AG09319 (cell line): ENCODE results near the gene ART5.

Source experiments
- DNase-seq: peaks from one replicate; pipeline ENCODE4 v3.0.0-alpha.2; 2010; ENCODE audit warnings: low read depth; ENCODE audit errors: extremely low read depth
- TF ChIP-seq, protein P1 (sequence below): IDR thresholded peaks from 2 replicates; pipeline ENCODE4 v1.5.1; 2011; ENCODE audit warnings: low read depth, mild to moderate bottlenecking, inconsistent platforms, low read length, moderate library complexity

ART5 gene

DNA sequence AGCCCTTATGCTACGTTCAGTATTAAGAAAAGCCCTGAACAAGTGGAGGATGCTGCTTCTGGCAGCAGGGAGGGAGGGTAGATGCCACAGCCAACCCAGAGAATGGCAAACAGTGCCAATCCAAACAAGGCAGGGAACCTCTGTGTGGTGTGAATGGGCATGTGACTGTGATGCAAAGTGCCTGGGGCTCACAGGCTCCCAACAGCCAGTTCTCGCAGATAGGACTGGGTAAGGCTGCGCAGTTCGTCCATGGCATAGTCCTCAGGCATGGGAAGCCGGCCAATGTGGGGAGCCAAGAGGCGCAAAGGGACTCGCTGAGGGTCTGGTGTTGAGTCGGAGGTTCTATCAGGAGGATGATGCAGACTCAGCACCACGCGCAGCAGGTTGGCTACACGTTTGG lies 34.2 kb upstream of the ART5 start:
- no peak for DNase-seq
- TF ChIP-seq, protein P1, sequence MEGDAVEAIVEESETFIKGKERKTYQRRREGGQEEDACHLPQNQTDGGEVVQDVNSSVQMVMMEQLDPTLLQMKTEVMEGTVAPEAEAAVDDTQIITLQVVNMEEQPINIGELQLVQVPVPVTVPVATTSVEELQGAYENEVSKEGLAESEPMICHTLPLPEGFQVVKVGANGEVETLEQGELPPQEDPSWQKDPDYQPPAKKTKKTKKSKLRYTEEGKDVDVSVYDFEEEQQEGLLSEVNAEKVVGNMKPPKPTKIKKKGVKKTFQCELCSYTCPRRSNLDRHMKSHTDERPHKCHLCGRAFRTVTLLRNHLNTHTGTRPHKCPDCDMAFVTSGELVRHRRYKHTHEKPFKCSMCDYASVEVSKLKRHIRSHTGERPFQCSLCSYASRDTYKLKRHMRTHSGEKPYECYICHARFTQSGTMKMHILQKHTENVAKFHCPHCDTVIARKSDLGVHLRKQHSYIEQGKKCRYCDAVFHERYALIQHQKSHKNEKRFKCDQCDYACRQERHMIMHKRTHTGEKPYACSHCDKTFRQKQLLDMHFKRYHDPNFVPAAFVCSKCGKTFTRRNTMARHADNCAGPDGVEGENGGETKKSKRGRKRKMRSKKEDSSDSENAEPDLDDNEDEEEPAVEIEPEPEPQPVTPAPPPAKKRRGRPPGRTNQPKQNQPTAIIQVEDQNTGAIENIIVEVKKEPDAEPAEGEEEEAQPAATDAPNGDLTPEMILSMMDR, result no peak

DNA sequence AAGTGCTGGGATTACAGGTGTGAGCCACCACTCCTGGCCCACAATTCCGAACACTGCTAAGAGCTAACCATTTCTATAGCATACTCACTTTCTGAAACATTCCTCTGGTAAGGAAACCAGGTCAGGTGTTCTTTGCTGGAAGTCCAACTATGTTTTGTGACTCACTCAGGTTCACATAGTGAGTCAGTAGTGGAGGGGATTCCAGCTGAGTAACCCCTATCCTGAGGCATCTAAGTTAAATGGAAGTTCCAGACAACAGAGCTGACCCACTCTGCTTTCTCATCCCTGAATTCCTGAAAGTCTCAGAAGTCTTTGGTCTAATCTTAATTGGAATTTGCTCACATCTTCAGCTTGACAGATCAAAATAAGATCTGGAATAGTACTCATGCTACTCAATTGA lies 32.4 kb upstream of the ART5 start:
- TF ChIP-seq, protein P1, result no peak
- DNase-seq, result no peak

DNA sequence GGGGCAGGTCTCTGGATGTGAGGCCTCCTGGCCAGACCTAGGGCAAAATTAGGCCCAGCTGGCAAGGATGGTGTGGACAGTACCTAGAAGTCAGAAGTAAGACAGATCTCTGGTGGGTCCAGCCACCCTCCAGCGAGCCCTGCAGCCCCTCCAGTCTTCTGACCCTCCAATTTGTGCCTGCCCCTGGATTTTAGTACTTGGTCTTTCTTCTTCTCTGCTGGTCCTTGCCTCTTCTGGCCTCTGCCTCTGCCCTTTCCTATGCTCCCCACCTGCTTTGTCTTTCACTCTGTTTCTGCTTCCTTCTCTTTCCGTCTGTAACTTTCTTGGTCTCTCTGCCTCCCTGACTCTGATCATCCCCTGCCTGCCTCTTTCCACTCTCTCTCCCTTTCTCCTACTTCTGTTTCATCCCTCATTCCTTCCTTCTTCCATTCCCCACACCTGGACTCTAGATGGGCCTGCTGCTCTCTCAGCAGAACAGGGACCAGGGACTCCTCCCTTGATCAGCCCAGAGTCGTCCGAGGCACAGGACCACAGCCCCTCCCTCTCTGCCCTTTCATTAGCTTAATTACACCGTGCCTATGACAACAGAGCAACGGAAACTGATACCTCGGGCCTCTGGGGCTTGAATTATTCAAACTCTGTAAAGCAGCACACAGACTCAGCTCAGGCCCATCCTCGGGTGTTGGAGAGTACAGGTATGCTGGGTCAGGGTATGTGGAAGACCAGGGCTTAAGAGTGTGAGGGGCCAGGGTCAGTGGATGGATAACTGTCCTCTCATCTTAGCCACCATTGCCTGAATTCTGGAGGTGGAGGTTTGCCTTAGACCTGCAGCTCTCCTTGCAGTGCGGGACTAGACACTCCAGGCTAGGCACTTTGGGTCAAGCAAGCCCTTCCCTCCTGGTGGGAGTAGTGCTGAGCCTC lies 29.8 kb upstream of the ART5 start, which contains the start of gene CHRNA10:
CHRNA10 (minus strand) TSS at position 51 of the 921 bp plus-strand sequence. CDS start 72 bp downstream, outside the sequence.
- TF ChIP-seq, protein P1, result no peak
- no peak for DNase-seq

DNA sequence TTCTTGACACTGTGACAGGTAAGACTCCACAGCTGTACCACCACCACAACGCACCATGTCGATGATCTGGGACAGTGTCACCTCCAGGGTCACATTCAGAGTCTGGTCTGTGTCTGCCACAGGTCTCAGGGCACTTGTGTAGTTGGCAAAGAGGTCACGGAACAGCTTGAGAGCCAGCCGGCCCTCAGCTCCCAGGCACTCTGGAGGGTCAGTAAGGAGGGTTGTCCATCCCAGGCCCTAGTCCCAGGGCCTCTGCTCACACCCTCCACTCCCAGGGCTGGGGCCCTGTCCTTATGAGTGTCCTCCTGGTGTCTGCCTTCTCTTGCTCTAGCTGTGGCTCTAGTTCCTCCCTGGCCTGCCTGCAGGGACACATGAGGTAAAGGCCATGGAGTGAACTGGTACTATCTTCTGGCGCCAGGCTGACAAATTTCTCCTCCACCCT lies 28.0 kb upstream of the ART5 start:
- TF ChIP-seq, protein P1, result no peak
- no peak for DNase-seq

DNA sequence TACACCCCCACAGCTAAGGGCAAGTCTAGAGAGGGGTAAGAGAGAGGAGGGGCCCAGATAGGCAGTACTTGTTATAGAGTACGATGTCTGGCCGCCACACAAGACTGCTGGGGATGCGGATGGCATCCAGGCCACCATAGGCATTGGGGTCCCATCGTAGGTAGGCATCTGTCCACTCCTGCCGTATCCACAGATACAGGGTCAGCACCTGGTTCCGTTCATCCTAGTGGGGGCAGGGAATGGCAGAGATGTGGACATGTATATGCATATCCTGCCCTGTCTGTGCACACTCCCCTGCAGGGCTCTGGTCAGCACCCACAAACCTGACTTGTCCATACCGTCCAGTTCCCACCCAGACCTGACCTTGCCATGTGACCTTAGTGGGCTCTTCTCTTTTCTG lies 27.3 kb upstream of the ART5 start:
- DNase-seq, result no peak
- TF ChIP-seq, protein P1, result no peak

DNA sequence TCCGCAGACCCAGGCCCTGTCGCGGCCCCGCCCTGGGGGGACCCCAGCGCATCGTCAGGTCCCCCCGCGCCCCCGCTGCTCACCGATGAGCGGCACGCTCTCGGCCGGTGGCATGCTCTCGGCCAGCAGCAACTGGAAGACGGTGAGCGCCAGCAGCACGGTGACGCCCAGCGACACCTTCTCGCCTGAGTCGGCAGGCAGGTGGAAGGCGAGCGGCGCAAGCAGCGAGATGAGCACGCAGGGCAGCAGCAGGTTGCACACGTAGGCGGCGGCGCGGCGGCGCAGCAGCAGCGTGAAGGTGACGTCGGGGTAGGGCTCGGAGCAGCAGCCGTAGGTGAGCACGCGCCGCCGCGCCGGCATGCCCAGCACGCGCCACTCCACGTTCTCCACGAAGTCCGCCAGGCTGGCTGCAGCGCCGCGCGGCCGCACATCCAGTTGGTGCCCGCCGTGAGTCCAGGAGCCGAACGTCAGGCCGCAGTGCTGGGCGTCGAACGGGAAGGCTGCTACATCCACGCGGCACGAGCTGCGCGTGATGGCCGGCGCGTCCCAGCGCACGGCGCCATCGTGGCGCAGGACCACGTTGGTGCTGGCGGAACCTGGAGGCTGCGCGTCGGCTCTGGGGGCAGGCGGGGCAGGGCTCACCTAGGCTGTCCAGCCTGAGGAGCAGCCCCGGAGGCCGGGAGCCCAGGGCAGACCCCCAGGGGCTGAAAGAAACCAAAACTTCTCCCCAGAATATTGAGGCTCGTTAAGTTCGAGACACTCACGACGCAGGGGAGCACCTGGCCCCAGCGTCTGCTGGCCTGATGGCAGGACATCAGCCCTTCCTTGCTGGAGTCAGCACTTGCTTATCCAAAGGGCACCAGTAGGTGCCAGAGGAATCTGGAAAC lies 25.6 kb upstream of the ART5 start:
- no peak for DNase-seq
- TF ChIP-seq, protein P1, result no peak

DNA sequence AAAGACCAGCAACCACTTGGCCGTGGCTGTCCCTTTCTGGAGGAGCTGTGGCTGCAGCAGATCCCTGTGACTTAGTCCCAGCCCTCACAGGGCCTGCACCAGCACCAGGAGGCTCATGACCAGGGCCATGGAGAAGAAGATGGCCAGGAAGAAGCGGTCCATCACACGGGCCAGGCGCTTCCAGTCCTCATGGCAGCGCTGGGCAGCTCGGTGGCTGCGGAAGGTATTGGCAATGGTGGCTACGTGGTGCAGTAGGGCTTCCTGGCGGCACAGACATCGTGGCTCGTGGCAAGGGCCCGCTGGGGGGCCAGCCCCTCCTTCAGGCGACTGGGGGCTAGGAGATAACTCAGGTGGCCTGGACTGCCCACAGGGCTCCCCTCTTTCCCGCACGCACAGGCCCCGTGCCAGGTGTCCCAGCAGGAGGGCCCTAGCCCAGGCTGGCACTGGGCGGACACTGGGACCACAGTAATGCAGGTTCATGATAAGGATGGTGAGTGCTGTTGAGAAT lies 24.3 kb upstream of the ART5 start:
- no peak for DNase-seq
- TF ChIP-seq, protein P1, result no peak
